Endodermal cell (in vitro differentiated cells): Measurements from ENCODE around the gene CYP26C1. TPM values are rescaled to one million over a fixed set of nuclear protein-coding genes. Genes with fewer than 3 reads are reported as not detected.

ENCODE experiments used
- DNase-seq: peaks from one replicate; pipeline ENCODE4 v3.0.0-alpha.2; 2017
- H3K27ac ChIP-seq: 2 replicates; pipeline ENCODE4 v1.5.1; 2013; ENCODE audit warnings: mild to moderate bottlenecking, low read depth, low read length, moderate library complexity
- H3K27me3 ChIP-seq: 2 replicates; pipeline ENCODE4 v1.6.1; 2013; ENCODE audit warnings: mild to moderate bottlenecking, low read length, moderate library complexity; ENCODE audit not compliant: insufficient read depth, control insufficient read depth, poor library complexity, severe bottlenecking
- H3K36me3 ChIP-seq: 2 replicates; pipeline ENCODE4 v1.7.0; 2013; ENCODE audit warnings: mild to moderate bottlenecking, low read length, moderate library complexity; ENCODE audit not compliant: control insufficient read depth, insufficient read depth
- H3K4me1 ChIP-seq: one replicate; pipeline ENCODE4 v1.7.0; 2013; ENCODE audit warnings: low read length; ENCODE audit not compliant: control insufficient read depth, insufficient read depth
- H3K4me3 ChIP-seq: 2 replicates; pipeline ENCODE4 v1.5.1; 2013; ENCODE audit warnings: mild to moderate bottlenecking, low read length, moderate library complexity
- H3K9ac ChIP-seq: 2 replicates; pipeline ENCODE4 v1.6.1; 2013; ENCODE audit warnings: mild to moderate bottlenecking, low read length, moderate library complexity; ENCODE audit not compliant: poor library complexity, severe bottlenecking; ENCODE audit errors: extremely low read depth
- H3K9me3 ChIP-seq: 2 replicates; pipeline ENCODE4 v1.6.1; 2013; ENCODE audit warnings: mild to moderate bottlenecking, low read length, moderate library complexity; ENCODE audit not compliant: control insufficient read depth
- H3K27ac Mint-ChIP-seq: 2 replicates; pipeline ENCODE4 v1.8.0; 2020; ENCODE audit warnings: mixed read lengths
- H3K27me3 Mint-ChIP-seq: 2 replicates; pipeline ENCODE4 v1.8.0; 2021; ENCODE audit warnings: mild to moderate bottlenecking, mixed read lengths; ENCODE audit not compliant: insufficient read depth
- H3K36me3 Mint-ChIP-seq: 2 replicates; pipeline ENCODE4 v1.8.0; 2020; ENCODE audit warnings: low read depth, mixed read lengths
- H3K4me1 Mint-ChIP-seq: 2 replicates; pipeline ENCODE4 v1.8.0; 2020; ENCODE audit warnings: mixed read lengths
- H3K4me3 Mint-ChIP-seq: 2 replicates; pipeline ENCODE4 v1.8.0; 2020; ENCODE audit warnings: mild to moderate bottlenecking, moderate library complexity, mixed read lengths
- H3K9me3 Mint-ChIP-seq: 2 replicates; pipeline ENCODE4 v1.8.0; 2020; ENCODE audit warnings: mild to moderate bottlenecking, mixed read lengths
- WGBS, 2 experiments: methylation state at CpG; one replicate each; pipeline versions ENCODE4 v1.1.5 to v1.1.7; 2013; ENCODE audit warnings: missing lambda C conversion rate in 2 of 2, mixed read lengths in 1 of 2; ENCODE audit not compliant: insufficient coverage in 1 of 2, insufficient read length in 1 of 2; 5-methylcytosine and 5-hydroxymethylcytosine counted together
- total RNA-seq, 2 donors: library from RNA; stranded (reverse); fragmentation: NEBNext Ultra II Directional in 1 of 2; extraction: Animal tissue kit (Norgen Biotek cat#: 25700) in 1 of 2; gene quantifications; 2 replicates in 1 of 2; 3 replicates in 1 of 2; pipeline ENCODE4 v1.2.1, GENCODE V29; 2021
- TF ChIP-seq, protein P1 (sequence below): fragments of 200-600 bp; sonication (generic); conservative IDR thresholded peaks from 2 replicates; pipeline ENCODE4 v1.5.0; 2021; ENCODE audit warnings: antibody characterized with exemption, mild to moderate bottlenecking

The CYP26C1 gene
- total RNA-seq, 2 donors from 2014 or later, result 0.35 to 0.44 TPM

DNA sequence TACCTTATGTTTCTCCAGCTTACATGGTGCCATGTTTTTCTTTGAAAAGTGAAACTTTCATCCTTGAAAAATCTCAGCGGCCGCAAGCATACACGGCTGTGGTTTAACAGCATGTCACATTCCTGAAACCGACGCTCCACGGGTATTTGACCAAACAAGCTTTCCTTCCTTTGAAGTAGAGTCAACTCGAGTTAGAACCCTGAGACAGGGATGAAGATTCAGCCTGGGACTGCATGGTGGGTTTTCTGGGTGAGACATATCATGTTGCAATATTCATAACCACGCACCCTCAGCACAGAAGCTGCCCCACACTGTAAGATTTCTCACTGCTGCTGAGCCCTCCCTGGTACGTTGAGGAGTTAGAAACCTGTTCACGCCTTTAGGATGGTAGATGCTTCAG is 21.2 kb downstream of the CYP26C1 start:
- TF ChIP-seq, protein P1, sequence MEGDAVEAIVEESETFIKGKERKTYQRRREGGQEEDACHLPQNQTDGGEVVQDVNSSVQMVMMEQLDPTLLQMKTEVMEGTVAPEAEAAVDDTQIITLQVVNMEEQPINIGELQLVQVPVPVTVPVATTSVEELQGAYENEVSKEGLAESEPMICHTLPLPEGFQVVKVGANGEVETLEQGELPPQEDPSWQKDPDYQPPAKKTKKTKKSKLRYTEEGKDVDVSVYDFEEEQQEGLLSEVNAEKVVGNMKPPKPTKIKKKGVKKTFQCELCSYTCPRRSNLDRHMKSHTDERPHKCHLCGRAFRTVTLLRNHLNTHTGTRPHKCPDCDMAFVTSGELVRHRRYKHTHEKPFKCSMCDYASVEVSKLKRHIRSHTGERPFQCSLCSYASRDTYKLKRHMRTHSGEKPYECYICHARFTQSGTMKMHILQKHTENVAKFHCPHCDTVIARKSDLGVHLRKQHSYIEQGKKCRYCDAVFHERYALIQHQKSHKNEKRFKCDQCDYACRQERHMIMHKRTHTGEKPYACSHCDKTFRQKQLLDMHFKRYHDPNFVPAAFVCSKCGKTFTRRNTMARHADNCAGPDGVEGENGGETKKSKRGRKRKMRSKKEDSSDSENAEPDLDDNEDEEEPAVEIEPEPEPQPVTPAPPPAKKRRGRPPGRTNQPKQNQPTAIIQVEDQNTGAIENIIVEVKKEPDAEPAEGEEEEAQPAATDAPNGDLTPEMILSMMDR, result no peak
- no peak overlapping the region for H3K27ac Mint-ChIP-seq
- no peaks in the 10 kb centered on the region for H3K27me3 ChIP-seq
- no peaks in the 10 kb centered on the region for H3K4me1 ChIP-seq
- H3K36me3 Mint-ChIP-seq, result peaks cover 9% of the 10 kb centered on the region
- H3K4me1 Mint-ChIP-seq, result peaks cover 14% of the 10 kb centered on the region
- H3K4me3 Mint-ChIP-seq, result no peak overlapping the region
- no peaks in the 10 kb centered on the region for H3K9me3 ChIP-seq
- H3K9me3 Mint-ChIP-seq, result no peaks in the 10 kb centered on the region
- no peak overlapping the region for H3K4me3 ChIP-seq
- no peak for DNase-seq
- WGBS, 2 experiments, result 87% methylated on average over 6 to 10 of the region's 10 CpGs
- H3K27ac ChIP-seq, result no peak overlapping the region
- peaks cover 15% of the 10 kb centered on the region for H3K36me3 ChIP-seq
- peaks cover 2% of the 10 kb centered on the region for H3K27me3 Mint-ChIP-seq
- H3K9ac ChIP-seq, result no peak overlapping the region

DNA sequence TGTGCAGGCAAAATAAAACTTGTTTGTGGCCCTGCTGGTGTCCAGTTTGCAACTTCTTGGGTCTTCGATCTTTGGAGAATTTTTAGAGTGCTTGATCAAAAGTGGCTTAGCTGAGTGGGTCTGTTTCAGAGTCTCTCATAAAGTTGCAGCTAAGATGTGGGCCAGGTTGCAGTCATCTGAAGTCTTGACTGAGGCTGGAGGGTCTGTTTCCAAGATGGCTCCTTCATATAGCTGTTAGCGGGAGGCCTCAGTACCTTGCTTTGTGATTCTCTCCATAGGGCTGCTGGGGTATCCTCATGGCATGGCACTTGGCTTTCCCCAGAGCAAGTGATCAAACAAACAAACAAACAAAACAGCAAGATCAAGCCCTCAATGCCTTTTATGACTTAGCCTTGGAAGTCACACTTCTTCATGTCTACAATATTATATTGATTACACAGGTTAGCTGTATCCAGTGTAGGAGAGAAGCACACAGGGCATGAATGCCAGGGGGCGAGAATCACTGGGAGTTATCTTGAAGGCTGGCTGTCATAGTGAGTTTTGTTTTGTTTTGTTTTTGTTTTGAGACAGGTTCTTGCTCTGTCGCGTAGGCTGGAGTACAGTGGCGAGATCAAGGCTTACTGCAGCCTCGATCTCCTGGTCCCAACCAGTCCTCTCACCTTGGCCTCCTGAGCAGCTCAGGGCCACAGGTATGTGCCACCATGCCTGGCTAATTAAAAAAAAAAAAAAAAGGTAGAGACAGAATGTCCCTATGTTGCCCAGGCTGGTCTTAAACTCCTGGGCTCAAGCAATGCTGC is 23.3 kb downstream of the CYP26C1 start:
- Mint-ChIP-seq H3K36me3 (no peaks in the 10 kb centered on the region), H3K4me3 (no peak overlapping the region), H3K27ac (no peak overlapping the region), H3K4me1 (peaks cover 19% of the 10 kb centered on the region), H3K27me3 (peaks cover 8% of the 10 kb centered on the region), H3K9me3 (peaks cover 3% of the 10 kb centered on the region)
- Histone ChIP-seq H3K9me3 (no peaks in the 10 kb centered on the region), H3K9ac (no peak overlapping the region), H3K4me1 (no peaks in the 10 kb centered on the region), H3K36me3 (no peaks in the 10 kb centered on the region), H3K27ac (no peak overlapping the region), H3K4me3 (no peak overlapping the region), H3K27me3 (no peaks in the 10 kb centered on the region)
- 82 to 88% methylated on average over 6 to 7 of the region's 7 CpGs for WGBS, 2 experiments
- TF ChIP-seq, protein P1, result no peak
- no peak for DNase-seq

DNA sequence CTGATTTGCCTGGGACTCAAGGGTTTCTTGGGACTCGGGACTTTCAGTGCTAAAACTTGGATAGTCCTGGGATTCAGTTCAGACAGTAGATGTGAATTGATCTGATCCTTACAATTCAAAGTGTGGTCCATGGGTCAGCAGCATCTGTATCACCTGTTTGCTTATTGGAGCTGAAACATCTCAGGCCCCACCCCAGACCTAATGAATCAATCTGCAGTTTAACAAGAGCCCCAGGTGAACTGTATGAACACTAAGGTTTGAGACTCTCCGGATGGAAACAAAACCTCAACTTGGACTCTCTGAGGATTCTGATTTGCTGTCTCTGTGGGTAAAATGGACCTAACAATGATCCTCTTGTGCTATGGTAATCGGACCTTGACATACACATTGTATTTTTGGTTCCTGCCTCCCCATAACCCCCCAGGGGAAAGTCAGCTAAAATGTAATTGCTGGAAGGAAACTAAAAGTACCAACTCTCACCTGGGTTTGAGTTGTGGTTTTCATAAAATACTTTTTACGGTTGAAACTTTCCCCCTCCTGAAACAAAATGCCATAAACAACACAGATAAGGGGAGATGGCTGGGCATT is 24.8 kb downstream of the CYP26C1 start:
- WGBS, 2 experiments, result 76 to 89% methylated on average over 3 to 4 of the region's 4 CpGs
- H3K4me1 ChIP-seq, result no peaks in the 10 kb centered on the region
- H3K36me3 Mint-ChIP-seq, result no peaks in the 10 kb centered on the region
- no peaks in the 10 kb centered on the region for H3K9me3 ChIP-seq
- peaks cover 12% of the 10 kb centered on the region for H3K27me3 Mint-ChIP-seq
- no peak overlapping the region for H3K4me3 Mint-ChIP-seq
- H3K27ac ChIP-seq, result no peak overlapping the region
- no peak overlapping the region for H3K4me3 ChIP-seq
- no peak for DNase-seq
- peaks cover 3% of the 10 kb centered on the region for H3K9me3 Mint-ChIP-seq
- H3K4me1 Mint-ChIP-seq, result peaks cover 17% of the 10 kb centered on the region
- no peaks in the 10 kb centered on the region for H3K36me3 ChIP-seq
- no peak overlapping the region for H3K27ac Mint-ChIP-seq
- no peak overlapping the region for H3K9ac ChIP-seq
- H3K27me3 ChIP-seq, result no peaks in the 10 kb centered on the region
- TF ChIP-seq, protein P1, result no peak
